GM19455 (cell line): ENCODE results near the gene RIF1.
"Not testable (repeated sequence)": the region's sequence is repeated elsewhere in the genome, so short reads cannot be mapped to it uniquely, and the experiment has no call there.

ENCODE experiments used
- ATAC-seq: cut with Tn5 transposase; IDR thresholded peaks from one replicate; pipeline ENCODE4 v1.9.1; 2021; ENCODE audit not compliant: unreplicated experiment

The RIF1 gene

DNA sequence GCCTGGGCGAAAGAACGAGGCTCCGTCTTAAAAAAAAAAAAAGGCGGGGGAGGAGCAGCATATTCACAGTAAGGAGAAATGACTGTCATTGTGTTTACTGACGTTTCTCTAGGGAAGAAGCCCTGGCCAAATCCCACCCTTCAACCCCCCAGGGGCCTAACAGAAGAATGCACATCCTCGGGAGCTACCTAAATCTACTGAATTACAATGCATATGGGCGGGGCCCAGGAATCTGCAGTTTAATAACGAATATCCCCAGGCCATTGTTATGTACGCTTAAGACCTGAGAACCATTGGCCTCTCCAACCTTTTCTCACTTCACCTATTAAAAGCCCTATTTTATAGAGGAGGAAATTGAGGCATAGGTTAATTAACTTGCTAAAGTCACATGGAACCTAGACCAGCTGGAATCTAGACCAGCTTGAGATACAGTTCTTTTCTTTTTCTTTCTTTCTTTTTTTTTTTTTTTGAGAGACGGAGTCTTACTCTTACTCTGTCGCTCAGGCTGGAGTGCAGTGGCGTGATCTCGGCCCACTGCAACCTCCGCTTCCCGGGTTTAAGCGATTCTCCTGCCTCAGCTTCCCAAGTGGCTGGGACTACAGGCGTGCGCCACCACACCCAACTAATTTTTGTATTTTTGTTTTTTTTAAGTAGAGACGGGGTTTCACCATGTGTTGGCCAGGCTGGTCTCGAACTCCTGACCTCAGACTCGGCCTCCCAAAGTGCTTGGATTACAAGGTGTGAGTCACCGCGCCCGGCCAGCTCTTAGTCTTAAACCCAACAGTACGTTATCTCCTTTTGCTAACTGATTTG lies 708 bp upstream of the RIF1 start:
- no peak for ATAC-seq

DNA sequence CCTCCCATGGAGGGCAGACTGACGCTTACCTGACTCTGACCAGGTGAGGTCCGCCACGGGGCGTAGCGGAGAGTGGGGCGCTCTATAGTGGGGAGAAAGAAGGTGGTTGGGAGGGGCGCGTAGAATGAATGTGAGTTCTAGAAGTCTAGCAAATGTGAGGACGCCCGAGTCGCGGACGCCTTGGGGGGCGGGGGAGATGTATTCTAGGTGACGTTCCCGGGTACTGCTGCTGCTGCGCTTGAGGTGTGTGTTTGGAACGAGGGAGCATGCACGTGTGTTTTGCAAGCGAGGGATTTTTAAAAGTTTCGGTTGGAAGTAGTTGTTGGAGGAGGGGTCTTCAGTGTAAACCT lies 758 bp downstream of the RIF1 start:
- peak; percentile 49 for ATAC-seq

DNA sequence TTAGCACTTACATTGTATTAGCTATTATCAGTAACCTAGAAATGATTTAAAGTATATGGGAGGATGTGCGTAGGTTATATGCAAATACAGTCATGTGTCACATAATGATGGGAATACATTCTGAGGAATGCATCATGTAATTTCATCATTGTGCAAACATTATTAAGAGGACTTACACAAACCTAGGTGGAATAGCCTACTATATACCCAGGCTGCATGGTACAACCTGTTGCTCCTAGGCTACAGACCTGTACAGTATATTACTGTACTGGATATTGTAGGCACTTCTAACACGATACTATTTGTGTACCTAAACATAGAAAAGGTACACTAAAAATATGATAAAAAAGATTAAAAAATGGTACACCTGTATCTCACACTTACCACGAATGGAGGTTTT lies 7.9 kb downstream of the RIF1 start:
- ATAC-seq: no peak

DNA sequence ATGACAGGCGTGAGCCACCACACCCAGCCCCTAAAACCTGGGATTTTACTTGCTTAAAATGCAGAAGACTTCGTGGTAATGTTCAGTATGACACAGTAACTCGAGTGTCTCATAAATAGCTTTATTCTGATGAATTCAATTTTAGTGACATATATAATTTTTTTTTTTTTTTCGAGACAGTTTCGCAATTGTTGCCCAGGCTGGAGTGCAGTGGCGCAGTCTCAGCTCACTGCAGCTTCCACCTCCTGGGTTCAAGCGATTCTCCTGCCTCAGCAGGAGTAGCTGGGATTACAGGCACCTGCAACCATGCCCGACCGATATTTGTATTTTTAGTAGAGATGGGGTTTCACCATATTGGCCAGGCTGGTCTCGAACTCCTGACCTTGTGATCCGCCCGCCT lies 12.0 kb downstream of the RIF1 start:
- not testable (repeated sequence) for ATAC-seq

DNA sequence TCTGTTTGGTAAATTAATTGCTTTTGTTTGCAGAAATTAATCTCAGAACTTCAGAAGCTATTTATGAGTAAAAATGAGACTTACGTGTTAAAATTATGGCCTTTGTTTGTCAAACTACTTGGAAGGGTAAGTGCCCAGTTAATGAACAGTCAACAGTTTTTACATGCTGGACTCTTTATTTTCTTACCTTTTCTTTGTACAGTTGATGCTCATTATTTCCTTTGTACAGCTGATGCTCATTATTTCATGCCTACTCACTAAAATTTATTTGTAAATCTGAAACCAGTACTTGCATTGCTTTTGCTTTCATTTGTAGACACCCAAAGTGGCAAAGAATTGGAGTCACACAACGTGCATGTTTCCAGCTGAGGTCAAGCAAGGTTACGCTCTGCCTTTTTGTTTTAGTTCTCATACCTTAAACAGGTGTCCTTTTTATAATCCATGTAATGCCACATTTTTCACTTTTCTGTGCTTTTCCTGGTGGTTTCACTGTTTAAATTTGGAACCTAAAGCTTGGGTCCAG lies 13.3 kb downstream of the RIF1 start:
- peak; percentile 68 for ATAC-seq

DNA sequence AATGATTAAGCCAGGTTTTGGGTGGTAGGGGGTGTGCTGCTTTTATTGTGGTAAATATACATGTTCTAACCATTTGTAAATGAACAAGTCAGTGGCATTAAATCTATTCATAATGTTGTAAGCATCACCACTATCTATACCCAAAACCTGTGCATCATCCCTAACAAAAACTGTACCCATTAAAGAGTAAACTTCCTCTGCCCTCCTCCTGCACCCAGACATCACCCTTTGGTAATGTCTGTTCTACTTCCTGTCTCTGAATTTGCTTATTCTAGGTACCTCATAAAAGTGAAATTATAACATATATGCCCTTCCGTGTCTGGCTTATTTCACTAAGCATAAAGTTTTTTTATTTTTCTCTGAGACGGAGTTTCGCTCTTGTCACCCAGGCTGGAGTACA lies 14.1 kb downstream of the RIF1 start:
- ATAC-seq: no peak

DNA sequence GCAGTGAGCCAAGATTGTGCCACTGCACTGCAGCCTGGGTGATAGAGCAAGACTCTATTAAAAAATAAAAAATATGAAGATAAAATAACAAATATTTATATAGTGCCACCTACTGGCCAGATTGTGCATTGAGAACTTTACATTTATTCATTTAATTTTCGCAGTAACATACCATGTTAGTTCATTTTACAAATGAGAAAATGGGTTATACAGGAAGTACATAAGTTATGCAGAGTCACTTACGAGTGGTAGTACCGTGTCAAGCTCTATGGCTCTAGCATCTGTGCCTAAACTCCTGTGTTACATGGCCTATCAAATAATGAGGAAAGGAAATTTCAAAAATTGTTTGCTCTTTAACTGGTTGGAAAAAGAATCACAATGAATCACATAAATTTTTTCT lies 27.9 kb downstream of the RIF1 start:
- no peak for ATAC-seq

DNA sequence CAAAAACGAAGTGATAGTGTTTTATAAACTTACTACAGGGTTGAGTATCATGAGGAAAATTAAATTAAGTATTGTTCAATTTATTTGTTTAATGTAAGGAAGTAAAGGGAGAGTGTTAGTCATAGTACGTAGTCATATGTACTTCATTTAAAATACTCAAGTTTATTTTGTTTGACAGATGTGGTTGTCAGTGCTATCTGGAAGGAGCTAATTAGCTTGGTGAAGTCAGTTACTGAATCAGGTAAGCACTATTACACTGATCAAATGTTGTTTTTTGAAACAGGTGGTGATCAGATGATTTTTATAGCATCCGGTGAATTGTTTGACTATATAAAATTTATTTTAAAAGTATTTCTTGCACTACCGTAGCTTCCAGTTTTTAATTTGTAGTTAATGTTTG lies 28.8 kb downstream of the RIF1 start:
- ATAC-seq: no peak

DNA sequence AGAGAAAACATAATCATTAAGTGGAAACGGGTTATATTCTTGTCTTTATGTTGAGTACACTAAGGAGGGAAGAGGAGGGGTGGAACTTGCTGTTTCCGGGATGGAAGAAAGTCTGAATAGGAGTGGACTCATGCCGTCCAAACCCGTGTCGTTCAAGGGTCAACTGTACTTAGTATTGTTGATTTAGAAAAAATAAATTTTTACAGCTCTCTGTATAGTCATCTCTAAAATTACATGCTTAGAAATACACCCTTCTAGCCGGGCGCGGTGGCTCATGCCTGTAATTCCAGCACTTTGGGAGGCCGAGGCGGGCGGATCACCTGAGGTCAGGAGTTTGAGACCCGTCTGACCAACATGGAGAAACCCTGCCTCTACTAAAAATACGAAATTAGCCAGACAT lies 29.4 kb downstream of the RIF1 start:
- no peak for ATAC-seq

DNA sequence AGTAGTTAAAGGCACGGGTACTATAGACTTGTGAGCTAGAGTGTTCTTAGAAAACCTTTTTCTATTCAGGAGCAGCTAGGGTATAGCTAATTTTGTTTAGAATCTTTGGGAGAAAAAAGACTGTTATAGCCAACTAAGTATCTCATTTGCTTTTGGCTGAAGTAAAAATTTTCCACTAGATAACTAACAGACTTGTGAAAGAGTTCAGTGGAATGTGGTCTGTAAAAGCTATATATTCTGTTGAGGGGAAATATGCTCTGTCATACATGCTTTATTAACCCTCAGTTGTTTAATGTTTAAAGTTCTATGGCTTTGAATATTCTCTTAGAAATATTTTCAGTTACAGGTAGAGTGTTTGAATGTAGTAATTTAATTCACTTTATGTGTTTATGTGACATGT lies 49.7 kb downstream of the RIF1 start:
- no peak for ATAC-seq

DNA sequence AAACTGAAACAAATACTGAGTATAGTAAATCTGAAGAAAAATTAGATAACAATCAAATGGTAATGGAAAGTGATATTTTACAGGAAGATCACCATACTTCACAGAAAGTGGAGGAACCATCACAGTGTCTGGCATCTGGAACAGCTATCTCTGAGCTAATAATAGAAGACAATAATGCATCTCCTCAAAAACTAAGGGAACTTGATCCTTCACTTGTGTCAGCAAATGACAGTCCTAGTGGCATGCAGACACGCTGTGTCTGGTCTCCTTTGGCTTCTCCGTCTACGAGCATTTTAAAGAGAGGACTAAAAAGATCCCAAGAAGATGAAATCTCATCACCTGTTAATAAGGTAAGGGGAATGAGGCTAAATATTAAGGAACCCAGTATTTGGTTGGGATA lies 56.1 kb downstream of the RIF1 start:
- ATAC-seq: no peak

DNA sequence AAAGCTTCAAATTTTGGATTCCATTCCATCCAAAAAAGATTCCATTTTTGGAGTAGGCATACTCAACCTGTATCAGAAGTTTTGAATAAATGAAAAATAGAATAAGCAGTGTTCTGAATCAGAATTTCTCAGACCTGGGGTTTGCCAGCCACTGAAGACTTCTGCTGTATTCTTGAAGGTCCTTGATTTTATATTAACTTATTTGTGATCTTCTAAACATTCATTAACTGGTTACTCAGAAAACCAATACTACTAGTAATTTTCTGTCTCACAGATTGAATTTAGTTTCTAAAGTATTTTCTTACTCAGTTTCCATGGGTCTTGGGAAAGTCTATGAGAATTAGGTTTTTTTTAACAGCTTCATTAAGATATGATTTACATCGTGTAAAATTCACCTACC lies 60.9 kb downstream of the RIF1 start:
- no peak for ATAC-seq

DNA sequence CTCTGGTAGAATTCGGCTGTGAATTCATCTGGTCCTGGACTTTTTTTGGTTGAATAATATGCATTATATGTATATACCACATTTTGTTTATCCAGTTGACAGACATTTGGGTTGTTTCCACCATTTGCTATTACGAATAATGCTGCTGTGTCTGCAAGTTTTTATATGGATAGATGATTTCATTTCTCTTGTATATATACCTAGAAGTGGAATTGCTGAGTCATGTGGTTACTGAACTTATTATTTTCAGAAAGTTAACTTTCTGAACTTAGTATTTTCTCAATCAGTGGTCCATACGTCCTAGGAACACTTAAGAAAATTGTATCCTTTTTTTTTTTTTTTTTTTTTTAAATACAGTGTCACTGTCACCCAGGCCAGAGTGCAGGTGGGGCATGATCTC lies 63.3 kb downstream of the RIF1 start:
- no peak for ATAC-seq

DNA sequence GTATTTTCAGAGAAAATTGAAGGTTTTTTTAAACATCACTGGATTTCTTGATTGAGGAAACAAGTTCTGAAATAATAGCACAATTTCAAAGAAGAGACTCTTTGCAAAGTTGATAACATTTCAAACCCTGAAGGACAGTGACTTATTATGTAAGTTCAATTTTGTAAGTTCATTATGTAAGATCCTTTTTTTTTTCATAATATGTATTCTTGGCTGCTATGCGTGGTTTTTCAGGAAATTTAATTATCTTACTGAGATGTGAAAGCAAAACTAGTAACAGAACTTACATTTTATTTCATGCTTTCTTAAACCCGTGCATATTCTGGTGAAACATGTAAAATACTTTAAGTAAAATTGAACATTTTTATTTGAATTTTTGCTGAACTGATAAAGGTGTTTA lies 65.4 kb downstream of the RIF1 start:
- ATAC-seq: no peak

DNA sequence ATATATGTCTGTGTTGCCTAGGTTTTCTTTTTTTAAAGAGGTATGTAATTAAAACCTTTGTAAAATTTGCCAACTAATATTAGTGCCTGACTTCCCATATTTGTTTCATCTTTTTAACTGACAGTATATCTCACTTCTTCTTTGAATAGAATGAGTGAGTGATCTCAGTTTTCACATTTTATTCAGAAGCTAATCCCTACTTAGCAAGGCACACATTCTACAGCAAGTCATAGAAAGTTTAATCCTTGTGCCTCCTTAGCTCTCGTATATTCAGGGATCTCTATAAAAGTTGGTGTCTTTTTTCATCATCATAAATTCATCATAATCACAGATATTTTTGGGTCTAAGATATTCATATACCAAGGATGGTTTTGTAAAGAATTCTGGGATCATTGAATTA lies 66.6 kb downstream of the RIF1 start:
- ATAC-seq: no peak

DNA sequence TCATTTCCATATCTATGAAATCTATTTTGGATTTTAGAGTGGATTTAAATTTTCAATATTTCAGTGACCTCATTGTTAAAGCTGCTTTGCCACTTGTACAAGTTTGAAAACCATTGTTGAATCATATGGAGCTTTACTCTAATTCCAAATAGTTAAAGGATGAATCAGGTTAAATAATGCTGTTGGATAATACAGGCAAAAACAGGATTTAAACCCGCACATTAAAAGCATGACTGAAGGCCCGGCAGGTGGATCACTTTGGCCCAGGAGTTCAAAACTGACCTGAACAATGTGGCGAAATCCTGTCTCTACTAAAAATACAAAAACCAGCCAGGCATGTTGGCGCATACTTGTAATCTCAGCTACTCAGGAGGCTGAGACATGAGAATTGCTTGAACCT lies 68.3 kb downstream of the RIF1 start:
- ATAC-seq: no peak

DNA sequence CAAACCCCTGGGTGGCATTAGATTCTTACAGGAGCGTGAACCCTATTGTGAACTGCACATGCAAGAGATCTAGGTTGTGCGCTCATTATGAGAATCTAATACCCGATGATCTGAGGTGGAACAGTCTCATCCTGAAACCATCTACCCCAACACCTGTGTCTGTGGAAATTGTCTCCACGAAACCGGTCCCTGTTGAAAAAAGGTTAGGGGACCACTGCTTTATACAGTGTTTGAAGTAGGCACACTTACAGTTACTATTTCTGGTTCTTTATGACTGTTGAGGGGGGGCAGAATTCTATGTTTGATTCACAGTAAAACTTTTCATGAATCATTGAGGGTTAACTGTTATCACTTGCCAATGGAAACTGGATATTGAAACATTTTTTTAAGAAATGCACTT lies 72.0 kb downstream of the RIF1 start:
- ATAC-seq: no peak

DNA sequence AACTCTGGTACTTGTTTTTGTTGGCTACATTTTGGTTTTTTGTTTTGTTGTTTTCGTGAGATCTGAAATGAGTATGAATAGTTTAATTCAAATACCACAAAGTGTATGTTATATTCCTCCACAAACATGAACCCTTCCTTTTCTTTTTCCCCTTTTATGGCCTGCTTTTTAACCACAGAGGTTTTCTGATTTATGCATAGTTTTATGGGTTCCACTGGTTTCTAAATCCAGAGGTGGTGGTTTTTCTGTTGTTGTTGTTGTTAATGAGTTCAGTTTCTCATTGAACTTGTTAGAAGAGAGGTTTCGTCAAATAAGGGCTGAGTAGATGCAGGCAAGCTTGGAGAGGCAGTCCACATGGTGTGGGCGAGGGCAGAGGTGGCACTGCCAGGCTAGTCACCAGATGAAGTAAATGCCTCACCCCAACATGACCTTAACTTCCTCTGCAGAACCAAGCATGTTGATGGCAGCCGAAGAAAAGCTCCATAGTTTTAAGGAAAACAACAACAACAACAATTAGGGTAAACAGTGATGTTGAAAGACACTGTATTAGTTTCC lies 72.5 kb downstream of the RIF1 start:
- ATAC-seq: no peak

DNA sequence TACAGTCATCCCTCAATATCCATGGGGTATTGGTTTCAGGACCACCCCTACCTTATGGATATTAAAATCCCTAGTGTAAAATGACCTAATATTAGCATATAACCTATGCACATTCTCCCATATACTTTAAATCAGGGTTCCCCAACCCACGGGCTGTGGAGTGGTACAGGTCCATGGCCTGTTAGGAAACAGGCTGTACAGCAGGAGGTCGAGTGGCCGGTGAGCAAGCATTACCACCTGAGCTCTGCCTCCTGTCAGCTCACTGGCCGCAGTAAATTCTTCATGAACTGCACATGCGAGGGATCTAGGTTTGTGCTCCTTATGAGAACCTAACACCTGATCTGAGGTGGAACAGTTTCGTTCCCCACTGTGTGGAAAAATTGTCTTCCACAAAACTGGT lies 73.8 kb downstream of the RIF1 start:
- ATAC-seq: no peak

DNA sequence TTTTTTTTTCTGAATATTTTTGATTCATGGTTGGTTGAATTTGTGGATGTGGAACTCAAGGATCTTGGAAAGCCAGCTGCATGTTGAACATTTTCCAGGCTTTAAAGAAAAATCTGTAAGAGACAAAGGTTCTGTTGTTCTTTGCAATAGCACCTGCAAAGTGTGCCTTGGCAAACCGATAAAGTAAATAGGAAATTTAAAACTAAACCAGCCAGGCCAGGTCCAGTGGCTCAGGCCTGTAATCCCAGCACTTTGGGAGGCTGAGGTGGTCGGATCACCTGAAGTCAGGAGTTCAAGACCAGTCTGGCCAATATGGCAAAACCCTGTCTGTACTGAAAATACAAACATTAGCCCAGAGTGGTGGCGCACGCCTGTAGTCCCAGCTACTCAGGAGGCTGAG lies 74.4 kb downstream of the RIF1 start:
- ATAC-seq: no peak

DNA sequence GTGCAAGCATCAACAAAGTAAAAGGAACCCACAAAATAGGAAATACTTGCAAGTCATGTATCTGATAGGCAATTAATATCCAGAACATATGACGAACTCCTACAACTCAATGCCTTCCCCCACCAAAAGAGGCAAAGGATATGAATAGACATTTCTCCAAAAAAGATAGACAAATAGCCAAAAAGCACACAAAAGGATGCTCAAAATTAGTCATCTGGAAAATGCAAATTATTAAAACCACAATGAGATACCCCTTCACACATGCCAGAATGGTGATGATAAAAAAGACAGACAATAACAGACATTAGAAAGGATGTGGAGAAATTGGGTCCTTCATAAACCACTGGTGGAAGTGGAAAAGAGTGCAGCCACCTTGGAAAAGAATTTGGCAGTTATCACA lies 76.4 kb downstream of the RIF1 start:
- ATAC-seq: no peak

DNA sequence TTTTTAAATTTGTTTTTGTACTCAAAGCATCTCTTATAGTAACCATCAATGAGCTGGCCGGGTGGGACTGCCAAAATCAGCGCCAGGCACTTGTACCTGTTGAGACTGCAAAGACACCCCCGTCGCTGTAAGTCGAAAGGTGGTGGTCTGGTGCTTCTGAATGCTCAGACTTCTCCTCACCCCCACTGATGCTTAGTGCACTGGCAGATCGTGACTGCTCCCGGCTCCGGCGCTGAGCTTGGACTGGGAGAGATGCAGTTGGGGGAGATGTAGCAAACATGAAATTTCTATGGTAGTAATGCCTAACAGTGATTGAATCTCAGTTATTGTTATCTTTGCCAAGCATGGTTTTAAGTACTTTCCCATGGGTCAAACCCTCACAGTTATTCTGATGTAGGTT lies 80.6 kb downstream of the RIF1 start:
- no peak for ATAC-seq

DNA sequence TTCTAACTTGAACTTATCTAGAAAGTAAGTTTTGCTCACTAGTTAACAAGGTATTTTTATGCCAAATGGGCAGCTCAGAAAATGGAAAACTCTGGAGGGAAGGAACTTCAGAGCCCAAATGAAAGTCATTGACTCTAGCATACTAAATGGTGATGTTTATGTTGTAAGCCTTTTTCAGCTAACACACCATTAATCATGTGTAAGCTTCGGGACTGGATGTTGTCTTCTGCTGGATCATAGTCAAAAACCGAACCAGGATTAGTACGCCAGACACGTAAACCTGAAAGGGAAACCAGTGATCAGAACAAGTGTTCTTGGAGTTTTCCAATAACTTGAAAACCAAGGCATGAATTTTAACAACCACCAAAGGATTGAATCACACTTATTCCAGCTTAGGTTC lies 81.8 kb downstream of the RIF1 start:
- no peak for ATAC-seq
